ENCODE measurements around the gene ZMIZ1.
A peak's percentile ranks its signal among the peaks of the same experiment; 100 is the strongest.
"Not testable (repeated sequence)": the region's sequence is repeated elsewhere in the genome, so short reads cannot be mapped to it uniquely, and the experiment has no call there.

ZMIZ1 gene

GRCh38 chr10:79266084-79266483, 197.3 kb downstream of the ZMIZ1 start:
- DNase-seq (ENCODE audit: low spot score) = no peak

- peak; percentile 81 for DNase-seq (ENCODE audit: low spot score)
Measured at GRCh38 chr10:79266543-79267312, 198.0 kb downstream of the ZMIZ1 start.

GRCh38 chr10:79267499-79267898, 198.7 kb downstream of the ZMIZ1 start:
- DNase-seq (ENCODE audit: low spot score) = no peak

GRCh38 chr10:79268161-79268601, 199.4 kb downstream of the ZMIZ1 start:
- no peak for DNase-seq (ENCODE audit: low spot score)

- no peak for DNase-seq (ENCODE audit: low spot score)
Measured at GRCh38 chr10:79268742-79269141, 200.0 kb downstream of the ZMIZ1 start.

GRCh38 chr10:79269443-79269842, 200.7 kb downstream of the ZMIZ1 start:
- peak; percentile 74 for DNase-seq (ENCODE audit: low spot score)

- no peak for DNase-seq (ENCODE audit: low spot score)
Measured at GRCh38 chr10:79269969-79270368, 201.2 kb downstream of the ZMIZ1 start.

- peak; percentile 50 for DNase-seq (ENCODE audit: low spot score)
Measured at GRCh38 chr10:79270466-79271246, 201.9 kb downstream of the ZMIZ1 start.

GRCh38 chr10:79272353-79272752, 203.6 kb downstream of the ZMIZ1 start:
- no peak for DNase-seq (ENCODE audit: low spot score)

- no peak for DNase-seq (ENCODE audit: low spot score)
Measured at GRCh38 chr10:79273604-79274003, 204.8 kb downstream of the ZMIZ1 start.

- peak; percentile 97 for DNase-seq (ENCODE audit: low spot score)
Measured at GRCh38 chr10:79274279-79275104, 205.7 kb downstream of the ZMIZ1 start.

- DNase-seq (ENCODE audit: low spot score) = no peak
Measured at GRCh38 chr10:79275105-79275430, 206.3 kb downstream of the ZMIZ1 start.

GRCh38 chr10:79275431-79275851, 206.7 kb downstream of the ZMIZ1 start:
- peak; percentile 61 for DNase-seq (ENCODE audit: low spot score)

- DNase-seq (ENCODE audit: low spot score) = no peak
Measured at GRCh38 chr10:79277579-79278269, 209.0 kb downstream of the ZMIZ1 start.

GRCh38 chr10:79279047-79279446, 210.3 kb downstream of the ZMIZ1 start:
- not testable (repeated sequence) for DNase-seq (ENCODE audit: low spot score)

GRCh38 chr10:79280956-79281355, 212.2 kb downstream of the ZMIZ1 start:
- DNase-seq (ENCODE audit: low spot score) = no peak

GRCh38 chr10:79282388-79282787, 213.6 kb downstream of the ZMIZ1 start:
- DNase-seq (ENCODE audit: low spot score) = no peak

- no peak for DNase-seq (ENCODE audit: low spot score)
Measured at GRCh38 chr10:79283616-79284015, 214.8 kb downstream of the ZMIZ1 start.

GRCh38 chr10:79284158-79284871, 215.5 kb downstream of the ZMIZ1 start:
- no peak for DNase-seq (ENCODE audit: low spot score)

- no peak for DNase-seq (ENCODE audit: low spot score)
Measured at GRCh38 chr10:79285315-79286197, 216.8 kb downstream of the ZMIZ1 start.
